Effector memory CD4-positive, alpha-beta T cell (primary cell): Measurements from ENCODE around the gene DBI.
"Not testable (repeated sequence)": the region's sequence is repeated elsewhere in the genome, so short reads cannot be mapped to it uniquely, and the experiment has no call there.

Experiments
- DNase-seq, 3 donors: peaks; one replicate each; pipeline ENCODE4 v3.0.0-alpha.2; 2020
- H3K27ac ChIP-seq: 2 replicates; pipeline ENCODE4 v1.7.0; 2013; ENCODE audit warnings: mild to moderate bottlenecking, low read length, moderate library complexity; ENCODE audit not compliant: insufficient read depth, poor library complexity, severe bottlenecking
- H3K27me3 ChIP-seq: replicated peaks from 2 replicates; pipeline ENCODE4 v1.7.0; 2013; ENCODE audit warnings: mild to moderate bottlenecking, low read length; ENCODE audit not compliant: insufficient read depth, control insufficient read depth, poor library complexity, severe bottlenecking
- H3K36me3 ChIP-seq: 2 replicates; pipeline ENCODE4 v1.7.0; 2013; ENCODE audit warnings: mild to moderate bottlenecking, low read length, moderate library complexity; ENCODE audit not compliant: control insufficient read depth, insufficient read depth
- H3K4me1 ChIP-seq: 2 replicates; pipeline ENCODE4 v1.7.0; 2013; ENCODE audit warnings: low read length, mild to moderate bottlenecking; ENCODE audit not compliant: control insufficient read depth, insufficient read depth, poor library complexity, severe bottlenecking
- H3K4me3 ChIP-seq: 2 replicates; pipeline ENCODE4 v1.7.0; 2013; ENCODE audit warnings: low read length, low read depth, mild to moderate bottlenecking; ENCODE audit not compliant: insufficient read depth, poor library complexity, severe bottlenecking
- H3K9me3 ChIP-seq: 2 replicates; pipeline ENCODE4 v1.7.0; 2013; ENCODE audit warnings: mild to moderate bottlenecking, low read length, moderate library complexity; ENCODE audit not compliant: control insufficient read depth

DBI gene

GRCh38 chr2:119360423-119360966, 6.3 kb upstream of the DBI start:
- H3K36me3 ChIP-seq: no peaks in the 10 kb centered on the region
- H3K27ac ChIP-seq: no peak overlapping the region
- no peak overlapping the region for H3K4me3 ChIP-seq
- H3K4me1 ChIP-seq: no peaks in the 10 kb centered on the region
- H3K9me3 ChIP-seq: no peaks in the 10 kb centered on the region
- no peaks in the 10 kb centered on the region for H3K27me3 ChIP-seq
- DNase-seq: no peak

- peaks cover 1% of the 10 kb centered on the region for H3K36me3 ChIP-seq
- H3K4me1 ChIP-seq: peaks cover 8% of the 10 kb centered on the region
These were observed 2.0 kb upstream of the DBI start for GRCh38 chr2:119364798-119365197.

GRCh38 chr2:119365436-119365835, 1.3 kb upstream of the DBI start:
- H3K27me3 ChIP-seq: no peaks in the 10 kb centered on the region
- DNase-seq: no peak
- H3K4me3 ChIP-seq: peak overlapping the region; percentile 71
- peaks cover 5% of the 10 kb centered on the region for H3K36me3 ChIP-seq
- H3K4me1 ChIP-seq: peaks cover 8% of the 10 kb centered on the region
- no peak overlapping the region for H3K27ac ChIP-seq
- H3K9me3 ChIP-seq: no peaks in the 10 kb centered on the region

More at GRCh38 chr2:119364798-119365197, 2.0 kb upstream of the DBI start:
- Histone ChIP-seq H3K27me3 (no peaks in the 10 kb centered on the region), H3K4me3 (no peak overlapping the region), H3K9me3 (no peaks in the 10 kb centered on the region), H3K27ac (no peak overlapping the region)
- no peak for DNase-seq

GRCh38 chr2:119366161-119366648, 572 bp upstream of the DBI start:
- Histone ChIP-seq H3K4me3 (peak overlapping the region; percentile 71), H3K36me3 (peaks cover 13% of the 10 kb centered on the region), H3K4me1 (peaks cover 8% of the 10 kb centered on the region), H3K9me3 (no peaks in the 10 kb centered on the region), H3K27ac (peak overlapping the region; percentile 76), H3K27me3 (no peaks in the 10 kb centered on the region)
- no peak for DNase-seq

- H3K4me1 ChIP-seq: peaks cover 8% of the 10 kb centered on the region
- H3K27me3 ChIP-seq: no peaks in the 10 kb centered on the region
- peaks cover 27% of the 10 kb centered on the region for H3K36me3 ChIP-seq
- H3K27ac ChIP-seq: peak overlapping the region; percentile 76
- no peaks in the 10 kb centered on the region for H3K9me3 ChIP-seq
- DNase-seq: peak; percentile 5 to 30 (median 19)
- H3K4me3 ChIP-seq: peak overlapping the region; percentile 71
These were observed 809 bp downstream of the DBI start for GRCh38 chr2:119367472-119368099.

GRCh38 chr2:119369845-119370244, 3.1 kb downstream of the DBI start:
- Histone ChIP-seq H3K4me3 (no peak overlapping the region), H3K4me1 (peaks cover 8% of the 10 kb centered on the region), H3K27me3 (no peaks in the 10 kb centered on the region), H3K9me3 (no peaks in the 10 kb centered on the region), H3K27ac (no peak overlapping the region), H3K36me3 (peaks cover 37% of the 10 kb centered on the region)
- DNase-seq: no peak

- Histone ChIP-seq H3K36me3 (peaks cover 37% of the 10 kb centered on the region), H3K27ac (no peak overlapping the region), H3K27me3 (no peaks in the 10 kb centered on the region), H3K4me3 (no peak overlapping the region), H3K4me1 (peaks cover 8% of the 10 kb centered on the region), H3K9me3 (no peaks in the 10 kb centered on the region)
- DNase-seq: no peak
These were observed 4.3 kb downstream of the DBI start for GRCh38 chr2:119371111-119371510.

GRCh38 chr2:119372778-119373568, 6.2 kb downstream of the DBI start:
- no peak for DNase-seq
- Histone ChIP-seq H3K27me3 (no peaks in the 10 kb centered on the region), H3K4me1 (peaks cover 2% of the 10 kb centered on the region), H3K36me3 (peaks cover 37% of the 10 kb centered on the region), H3K4me3 (no peak overlapping the region), H3K27ac (no peak overlapping the region), H3K9me3 (no peaks in the 10 kb centered on the region)

GRCh38 chr2:119373907-119374745, 7.3 kb downstream of the DBI start:
- not testable (repeated sequence) for H3K27me3 ChIP-seq, H3K4me1 ChIP-seq, DNase-seq, H3K9me3 ChIP-seq, H3K27ac ChIP-seq, H3K4me3 ChIP-seq
- peaks cover 37% of the 10 kb centered on the region for H3K36me3 ChIP-seq
